Ishikawa (cell line): Measurements from ENCODE around the gene OOSP1.

Experiments used
- CEBPB ChIP-seq: IDR thresholded peaks from 2 replicates; pipeline ENCODE4 v1.6.1; 2012
- CREB1 ChIP-seq: IDR thresholded peaks from 2 replicates; pipeline ENCODE4 v1.6.1; 2012; ENCODE audit warnings: low read depth
- EGR1 ChIP-seq: IDR thresholded peaks from 2 replicates; pipeline ENCODE4 v1.6.1; 2012
- EP300 ChIP-seq: IDR thresholded peaks from 2 replicates; pipeline ENCODE4 v1.6.1; 2012; ENCODE audit warnings: borderline replicate concordance
- FOXM1 ChIP-seq: IDR thresholded peaks from 2 replicates; pipeline ENCODE4 v1.6.1; 2012; ENCODE audit warnings: low read depth, borderline replicate concordance
- NFIC ChIP-seq: IDR thresholded peaks from 2 replicates; pipeline ENCODE4 v1.6.1; 2012
- RAD21 ChIP-seq: IDR thresholded peaks from 2 replicates; pipeline ENCODE4 v1.6.1; 2012; ENCODE audit warnings: low read depth
- REST ChIP-seq: IDR thresholded peaks from 2 replicates; pipeline ENCODE4 v1.6.1; 2012; ENCODE audit warnings: low read depth, mild to moderate bottlenecking
- TEAD4 ChIP-seq: IDR thresholded peaks from 2 replicates; pipeline ENCODE4 v1.6.1; 2012
- YY1 ChIP-seq: IDR thresholded peaks from 2 replicates; pipeline ENCODE4 v1.6.1; 2012; ENCODE audit warnings: low read depth
- ZBTB7A ChIP-seq: IDR thresholded peaks from 2 replicates; pipeline ENCODE4 v1.6.1; 2012; ENCODE audit warnings: low read depth

GRCh38 chr11:59963733-59964132 is 25.5 kb downstream of the OOSP1 start, which contains the start of gene OOSP4A:
- no peak for TF ChIP-seq REST
- TF ChIP-seq TEAD4 = no peak
- TF ChIP-seq RAD21 = no peak
- TF ChIP-seq EP300 = no peak
- TF ChIP-seq EGR1 = no peak
- TF ChIP-seq CEBPB = no peak
- no peak for TF ChIP-seq YY1
- no peak for TF ChIP-seq ZBTB7A
- TF ChIP-seq FOXM1 = no peak
- no peak for TF ChIP-seq NFIC
- TF ChIP-seq CREB1 = no peak
